Hepatocyte (in vitro differentiated cells): Measurements from ENCODE around the gene PRKCSH. TPM values are rescaled to one million over a fixed set of nuclear protein-coding genes. Genes with fewer than 3 reads are reported as not detected.

Experiments used
- DNase-seq: peaks from one replicate; pipeline ENCODE4 v3.0.0-alpha.2; 2016; ENCODE audit warnings: low spot score
- H2AFZ ChIP-seq: fragments of 200-600 bp; sonication (generic); 2 replicates; pipeline ENCODE4 v1.6.0; 2016; ENCODE audit warnings: antibody characterized with exemption, mild to moderate bottlenecking
- H3K27ac ChIP-seq: fragments of 200-600 bp; sonication (generic); 2 replicates; pipeline ENCODE4 v1.5.1; 2016; ENCODE audit warnings: mild to moderate bottlenecking
- H3K27me3 ChIP-seq: fragments of 200-600 bp; sonication (generic); 2 replicates; pipeline ENCODE4 v1.6.1; 2016
- H3K36me3 ChIP-seq: fragments of 200-600 bp; sonication (generic); replicated peaks from 2 replicates; pipeline ENCODE4 v1.5.1; 2016; ENCODE audit warnings: low read depth; ENCODE audit not compliant: insufficient read depth
- H3K4me1 ChIP-seq: fragments of 200-600 bp; sonication (generic); 2 replicates; pipeline ENCODE4 v1.5.1; 2016; ENCODE audit warnings: mild to moderate bottlenecking, moderate library complexity; ENCODE audit not compliant: insufficient read depth
- H3K4me2 ChIP-seq: fragments of 200-600 bp; sonication (generic); 2 replicates; pipeline ENCODE4 v1.6.0; 2016
- H3K4me3 ChIP-seq: fragments of 200-600 bp; sonication (generic); 2 replicates; pipeline ENCODE4 v1.5.1; 2016; ENCODE audit warnings: mild to moderate bottlenecking
- H3K79me2 ChIP-seq: fragments of 200-600 bp; sonication (generic); 2 replicates; pipeline ENCODE4 v1.6.0; 2017; ENCODE audit warnings: mild to moderate bottlenecking
- H3K9me2 ChIP-seq: fragments of 200-600 bp; sonication (generic); replicated peaks from 2 replicates; pipeline ENCODE4 v1.6.0; 2017; ENCODE audit warnings: mild to moderate bottlenecking; ENCODE audit not compliant: insufficient read depth
- H3K9me3 ChIP-seq: fragments of 200-600 bp; sonication (generic); 2 replicates; pipeline ENCODE4 v1.5.1; 2016; ENCODE audit warnings: low read depth, mild to moderate bottlenecking
- H4K20me1 ChIP-seq: fragments of 200-600 bp; sonication (generic); 2 replicates; pipeline ENCODE4 v1.6.0; 2016; ENCODE audit warnings: mild to moderate bottlenecking; ENCODE audit not compliant: insufficient read depth, poor library complexity, severe bottlenecking
- CTCF ChIP-seq: fragments of 200-600 bp; sonication (generic); IDR thresholded peaks from 2 replicates; pipeline ENCODE4 v1.5.1; 2016; ENCODE audit warnings: antibody characterized with exemption, mild to moderate bottlenecking; ENCODE audit not compliant: poor library complexity
- EZH2 ChIP-seq: fragments of 200-600 bp; sonication (generic); IDR thresholded peaks from 2 replicates; pipeline ENCODE4 v1.6.1; 2016; ENCODE audit warnings: antibody characterized with exemption, mild to moderate bottlenecking, borderline replicate concordance
- EZH2phosphoT487 ChIP-seq: fragments of 200-600 bp; sonication (generic); IDR thresholded peaks from one replicate; pipeline ENCODE4 v1.6.1; 2018; ENCODE audit warnings: antibody characterized with exemption, mild to moderate bottlenecking, low read depth, moderate library complexity; ENCODE audit not compliant: unreplicated experiment, severe bottlenecking
- WGBS: methylation state at CpG from one replicate; pipeline ENCODE4 v1.1.6; 2016; ENCODE audit warnings: low lambda C conversion rate; ENCODE audit errors: missing lambda C conversion rate; 5-methylcytosine and 5-hydroxymethylcytosine counted together
- polyA plus RNA-seq: library from polyadenylated mRNA; unstranded; fragments of >200 nt; fragmentation: Nextera tagmentation; extraction: Ambion mirVana; gene quantifications from 2 replicates; pipeline ENCODE4 v1.2.1, GENCODE V29; 2016
- total RNA-seq: library from RNA; depleted of rRNA; stranded (reverse); fragments of >200 nt; gene quantifications from 2 replicates; pipeline ENCODE4 v1.2.3, GENCODE V29; 2014

PRKCSH gene
- 60.0 and 85.1 TPM in 2 replicates for total RNA-seq
- 245 and 251 TPM in 2 replicates for polyA plus RNA-seq

GRCh38 chr19:11435057-11435832 lies at the start of gene PRKCSH, which contains the start of gene ODAD3:
Gene PRKCSH, plus strand, starts transcription at chr19:11435635. Its CDS starts 483 bp downstream, at chr19:11436118.
Gene ODAD3, minus strand, starts transcription at chr19:11435121. Its CDS starts 105 bp downstream, at chr19:11435016.
- under 1% methylated on average over 48 of the region's 53 CpGs for WGBS
- Histone ChIP-seq H3K9me3 (no peaks in the 10 kb centered on the region), H4K20me1 (no peaks in the 10 kb centered on the region), H3K79me2 (peaks cover 32% of the 10 kb centered on the region), H2AFZ (peak within 1 kb of the TSS; percentile 58), H3K36me3 (no peaks in the 10 kb centered on the region), H3K4me2 (peak within 1 kb of the TSS; percentile 97), H3K9me2 (no peaks in the 10 kb centered on the region), H3K4me1 (peaks cover 12% of the 10 kb centered on the region), H3K27me3 (no peaks in the 10 kb centered on the region), H3K4me3 (peak within 1 kb of the TSS; percentile 56), H3K27ac (peak within 1 kb of the TSS; percentile 64)
- TF ChIP-seq CTCF: peak; percentile 74
- TF ChIP-seq EZH2: no peak
- peak; percentile 100 for DNase-seq

GRCh38 chr19:11387162-11388034 lies 48.0 kb upstream of the PRKCSH start:
- Histone ChIP-seq H3K79me2 (peaks cover 4% of the 10 kb centered on the region), H3K9me2 (no peaks in the 10 kb centered on the region), H3K4me1 (peaks cover 5% of the 10 kb centered on the region), H3K4me3 (no peak overlapping the region), H2AFZ (no peak overlapping the region), H3K9me3 (no peaks in the 10 kb centered on the region), H3K4me2 (no peak overlapping the region), H3K27ac (no peak overlapping the region), H3K27me3 (no peaks in the 10 kb centered on the region), H3K36me3 (no peaks in the 10 kb centered on the region), H4K20me1 (no peaks in the 10 kb centered on the region)
- WGBS: 80% methylated on average over 18 of the region's 19 CpGs
- DNase-seq: no peak
- TF ChIP-seq EZH2phosphoT487 (no peak), CTCF (no peak), EZH2 (no peak)

- Histone ChIP-seq H4K20me1 (no peaks in the 10 kb centered on the region), H3K79me2 (no peaks in the 10 kb centered on the region), H3K27me3 (no peaks in the 10 kb centered on the region), H3K9me2 (no peaks in the 10 kb centered on the region), H3K27ac (no peak overlapping the region), H3K4me1 (no peaks in the 10 kb centered on the region), H3K36me3 (no peaks in the 10 kb centered on the region), H3K9me3 (no peaks in the 10 kb centered on the region), H3K4me2 (no peak overlapping the region), H2AFZ (no peak overlapping the region), H3K4me3 (no peak overlapping the region)
- TF ChIP-seq CTCF: no peak
- no peak for TF ChIP-seq EZH2phosphoT487
- TF ChIP-seq EZH2: no peak
- WGBS: 95% methylated on average over 2 of the region's 2 CpGs
- DNase-seq: no peak
Observed at GRCh38 chr19:11390359-11390758, 45.1 kb upstream of the PRKCSH start.
